Measurements from ENCODE around the gene SLFN5. TPM values are rescaled to one million over a fixed set of nuclear protein-coding genes. Genes with fewer than 3 reads are reported as not detected.
"Not testable (repeated sequence)": the region's sequence is repeated elsewhere in the genome, so short reads cannot be mapped to it uniquely, and the experiment has no call there.

SLFN5 gene
- 10 to 100 TPM; 53.8 to 70.3 TPM for total RNA-seq

DNA sequence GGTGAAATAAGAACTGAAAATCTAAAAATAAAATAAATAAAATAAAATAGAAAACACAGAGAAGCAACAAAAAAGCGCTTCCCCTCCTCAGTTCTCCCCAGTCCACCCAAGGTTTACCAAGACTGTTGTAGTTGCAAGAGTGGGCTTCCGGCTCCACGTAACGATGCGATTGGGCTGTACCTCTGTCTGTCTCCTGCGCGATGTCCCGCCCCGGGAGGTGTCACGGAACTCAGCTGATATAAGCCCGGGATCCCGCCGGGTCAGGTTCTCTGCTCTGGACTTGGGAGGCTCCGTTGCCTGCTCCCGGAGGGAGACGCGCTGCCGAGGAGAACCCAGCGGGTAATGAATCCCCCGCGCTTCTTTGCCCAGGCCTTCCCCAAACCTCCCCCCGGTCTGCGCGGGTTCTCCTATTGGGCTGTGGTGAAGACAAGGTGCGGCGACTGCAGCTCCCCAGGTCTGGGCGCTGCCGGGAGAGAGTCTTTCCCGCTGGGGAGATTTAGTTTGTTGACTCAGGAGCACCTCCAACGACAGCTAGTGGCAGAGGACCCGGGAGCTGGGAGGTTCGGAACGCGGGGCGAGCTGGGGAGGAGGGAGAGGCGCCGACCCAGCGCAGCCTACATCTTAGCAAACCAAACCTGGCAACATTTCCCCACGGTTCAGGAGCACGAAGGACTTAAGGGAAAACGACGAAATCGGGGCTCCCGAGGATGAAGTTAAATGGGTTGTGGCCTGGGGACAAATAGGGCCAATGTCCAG lies at the start of gene SLFN5:
Gene SLFN5, plus strand, starts transcription at position 268 of the 756 bp plus-strand sequence. CDS start 15,619 bp downstream, outside the sequence.
- no peaks in the 10 kb centered on the region for H3K9me3 Mint-ChIP-seq
- peak within 1 kb of the TSS; percentile 92 to 96 for H3K4me3 Mint-ChIP-seq
- ATAC-seq (replicated peaks in 1 of 2), result peak; percentile 71 to 75
- no peaks in the 10 kb centered on the region for H3K27me3 Mint-ChIP-seq (ENCODE audit: low read depth)
- H3K4me1 Mint-ChIP-seq (ENCODE audit: low read depth), result peaks cover 75% of the 10 kb centered on the region
- H3K36me3 Mint-ChIP-seq (ENCODE audit: insufficient read depth in 2 of 2), result peaks cover 8 to 12% of the 10 kb centered on the region in 2 donors
- peak within 1 kb of the TSS; percentile 96 for H3K27ac Mint-ChIP-seq
- DNase-seq, result peak; percentile 93 to 95

DNA sequence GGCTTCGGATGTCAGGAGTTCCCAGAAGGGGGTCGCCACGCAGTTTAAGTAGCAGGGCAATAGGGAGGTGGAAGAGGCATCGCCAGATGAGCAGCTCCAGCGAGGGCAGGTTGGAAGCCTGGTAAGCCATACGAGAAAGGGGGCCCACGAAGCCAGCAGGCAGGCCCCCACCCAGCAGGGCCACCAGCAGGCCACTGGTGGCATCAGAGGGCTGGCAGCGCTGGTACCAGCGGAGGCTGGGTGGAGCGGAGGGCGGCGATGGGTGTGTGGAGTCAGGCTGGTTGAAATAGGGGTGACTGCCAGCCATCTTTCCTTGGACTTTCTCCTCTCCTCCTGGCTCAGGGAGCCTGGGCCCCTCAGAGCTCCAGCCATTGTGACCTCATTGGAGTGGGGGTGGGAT lies 48.9 kb upstream of the SLFN5 start, which contains the start of gene SLC35G3:
Gene SLC35G3, minus strand, starts transcription at position 393 of the 400 bp plus-strand sequence. Its CDS starts 86 bp downstream, at position 307.
- H3K9me3 Mint-ChIP-seq; H3K27me3 Mint-ChIP-seq (ENCODE audit: low read depth); ATAC-seq (replicated peaks in 1 of 2); H3K27ac Mint-ChIP-seq; DNase-seq: not testable (repeated sequence)
- Mint-ChIP-seq H3K36me3 (ENCODE audit: insufficient read depth in 2 of 2) (peaks cover 0 to 10% of the 10 kb centered on the region in 2 donors), H3K4me1 (ENCODE audit: low read depth) (peaks cover 14% of the 10 kb centered on the region), H3K4me3 (peak within 1 kb of the TSS in 1 of 2 donors; percentile 70)

DNA sequence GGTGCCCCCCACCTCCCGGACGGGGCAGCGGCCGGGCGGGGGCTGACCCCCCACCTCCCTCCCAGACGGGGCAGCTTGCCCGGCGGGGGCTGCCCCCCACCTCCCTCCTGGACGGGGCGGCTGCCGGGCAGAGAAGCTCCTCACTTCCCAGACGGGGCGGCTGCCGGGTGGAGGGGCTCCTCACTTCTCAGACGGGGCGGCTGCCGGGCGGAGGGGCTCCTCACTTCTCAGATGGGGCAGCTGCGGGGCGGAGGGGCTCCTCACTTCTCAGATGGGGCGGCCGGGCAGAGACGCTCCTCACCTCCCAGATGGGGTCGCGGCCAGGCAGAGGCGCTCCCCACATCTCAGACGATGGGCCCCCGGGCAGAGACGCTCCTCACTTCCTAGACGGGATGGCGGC lies 47.8 kb upstream of the SLFN5 start:
- H3K4me1 Mint-ChIP-seq (ENCODE audit: low read depth), result peaks cover 14% of the 10 kb centered on the region
- H3K9me3 Mint-ChIP-seq; DNase-seq; ATAC-seq (replicated peaks in 1 of 2); H3K27ac Mint-ChIP-seq; H3K4me3 Mint-ChIP-seq; H3K27me3 Mint-ChIP-seq (ENCODE audit: low read depth): not testable (repeated sequence)
- peaks cover 5 to 18% of the 10 kb centered on the region in 2 donors for H3K36me3 Mint-ChIP-seq (ENCODE audit: insufficient read depth in 2 of 2)

DNA sequence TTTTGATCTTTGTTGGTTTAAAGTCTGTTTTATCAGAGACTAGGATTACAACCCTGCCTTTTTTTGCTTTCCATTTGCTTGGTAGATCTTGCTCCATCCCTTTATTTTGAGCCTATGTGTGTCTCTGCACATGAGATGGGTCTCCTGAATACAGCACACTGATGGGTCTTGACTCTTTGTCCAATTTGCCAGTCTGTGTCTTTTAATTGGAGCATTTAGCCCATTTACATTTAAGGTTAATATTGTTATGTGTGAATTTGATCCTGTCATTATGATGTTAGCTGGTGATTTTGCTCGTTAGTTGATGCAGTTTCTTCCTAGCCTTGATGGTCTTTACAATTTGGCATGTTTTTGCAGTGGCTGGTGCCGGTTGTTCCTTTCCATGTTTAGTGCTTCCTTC lies 40.3 kb upstream of the SLFN5 start:
- H3K4me1 Mint-ChIP-seq (ENCODE audit: low read depth), result peaks cover 20% of the 10 kb centered on the region
- H3K4me3 Mint-ChIP-seq; ATAC-seq (replicated peaks in 1 of 2); DNase-seq; H3K27ac Mint-ChIP-seq; H3K27me3 Mint-ChIP-seq (ENCODE audit: low read depth): not testable (repeated sequence)
- peaks cover 15 to 32% of the 10 kb centered on the region in 2 donors for H3K36me3 Mint-ChIP-seq (ENCODE audit: insufficient read depth in 2 of 2)
- H3K9me3 Mint-ChIP-seq, result peaks cover 14 to 17% of the 10 kb centered on the region in 2 donors

DNA sequence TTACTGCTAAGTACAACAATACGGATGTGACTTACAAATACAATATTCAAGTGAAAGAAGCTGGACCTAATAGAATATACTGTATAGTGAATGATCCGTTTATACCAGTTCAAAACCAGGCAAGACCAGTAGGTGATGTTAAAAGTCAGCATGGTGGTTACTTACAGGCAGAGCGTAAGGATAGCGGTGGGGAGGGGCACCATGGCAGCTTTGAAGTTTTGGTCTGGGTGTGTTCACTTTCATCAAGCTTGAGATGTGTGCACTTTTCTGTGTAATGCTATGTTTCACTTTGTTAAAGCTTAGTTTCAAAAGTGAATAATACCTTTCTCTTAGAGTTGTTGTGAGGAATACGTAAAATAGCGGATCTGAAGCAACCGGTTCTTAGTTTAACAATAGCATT lies 32.1 kb upstream of the SLFN5 start:
- Mint-ChIP-seq H3K4me3 (peak overlapping the region; percentile 16 to 43), H3K36me3 (ENCODE audit: insufficient read depth in 2 of 2) (peaks cover 1 to 5% of the 10 kb centered on the region in 2 donors), H3K27me3 (ENCODE audit: low read depth) (no peaks in the 10 kb centered on the region), H3K27ac (no peak overlapping the region), H3K9me3 (peaks cover 0 to 3% of the 10 kb centered on the region in 2 donors), H3K4me1 (ENCODE audit: low read depth) (peaks cover 68% of the 10 kb centered on the region)
- ATAC-seq (replicated peaks in 1 of 2) (peak in 1 of 2 donors; percentile 17), DNase-seq (peak in 1 of 2 donors; percentile 43)

DNA sequence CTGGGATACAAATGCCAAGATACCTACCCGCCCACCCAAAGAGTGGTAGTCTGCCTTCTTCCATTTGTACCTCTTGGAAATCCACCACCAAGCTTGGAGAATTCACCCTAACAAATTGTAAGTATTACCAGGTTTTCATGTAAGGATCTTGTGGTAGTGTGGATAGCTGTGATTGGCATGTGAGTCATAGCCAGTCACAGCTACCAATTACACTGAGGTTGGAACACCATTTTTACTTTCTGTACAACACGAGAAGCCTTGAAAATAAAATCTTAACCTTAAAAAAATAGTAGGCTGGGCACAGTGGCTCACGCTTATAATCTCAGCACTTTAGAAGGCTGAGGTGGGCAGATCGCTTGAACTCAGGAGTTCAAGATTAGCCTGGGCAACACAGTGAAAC lies 30.2 kb upstream of the SLFN5 start:
- Mint-ChIP-seq H3K9me3 (peaks cover 0 to 3% of the 10 kb centered on the region in 2 donors), H3K4me1 (ENCODE audit: low read depth) (peaks cover 70% of the 10 kb centered on the region), H3K27ac (peak overlapping the region; percentile 84), H3K27me3 (ENCODE audit: low read depth) (peaks cover 5% of the 10 kb centered on the region), H3K4me3 (peak overlapping the region; percentile 82 to 89), H3K36me3 (ENCODE audit: insufficient read depth in 2 of 2) (peaks cover 1 to 5% of the 10 kb centered on the region in 2 donors)
- DNase-seq, result no peak
- ATAC-seq (replicated peaks in 1 of 2), result peak; percentile 20 to 26

DNA sequence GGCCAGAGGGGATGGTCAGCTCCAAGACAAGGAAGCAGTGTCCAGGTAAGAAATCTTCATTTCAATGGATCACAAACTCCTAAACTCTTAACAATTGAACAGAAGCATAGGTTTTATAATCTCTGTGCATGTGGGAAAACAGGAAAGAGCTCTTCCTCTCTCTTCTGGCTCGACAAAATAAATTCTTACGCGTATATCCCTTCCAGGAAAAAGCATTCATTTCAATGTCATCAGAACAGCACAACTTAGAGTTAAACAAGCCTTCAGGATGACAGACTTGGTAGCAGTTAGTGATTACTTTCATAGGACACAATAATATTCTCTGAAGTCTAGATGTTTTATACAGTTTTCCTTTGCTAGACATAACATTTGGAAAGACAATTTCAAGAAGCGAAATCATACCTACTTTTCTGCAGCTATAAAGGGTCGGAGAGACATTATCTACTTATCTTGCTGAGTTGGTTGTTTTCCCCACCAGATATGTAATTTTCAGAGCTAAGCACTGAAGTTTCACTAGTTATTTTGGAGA lies 29.4 kb upstream of the SLFN5 start:
- ATAC-seq (replicated peaks in 1 of 2) (no peak), DNase-seq (no peak)
- peaks cover 77% of the 10 kb centered on the region for H3K4me1 Mint-ChIP-seq (ENCODE audit: low read depth)
- peaks cover 5% of the 10 kb centered on the region for H3K27me3 Mint-ChIP-seq (ENCODE audit: low read depth)
- peaks cover 1 to 5% of the 10 kb centered on the region in 2 donors for H3K36me3 Mint-ChIP-seq (ENCODE audit: insufficient read depth in 2 of 2)
- peak overlapping the region; percentile 82 to 89 for H3K4me3 Mint-ChIP-seq
- peak overlapping the region; percentile 84 for H3K27ac Mint-ChIP-seq
- H3K9me3 Mint-ChIP-seq, result peaks cover 0 to 3% of the 10 kb centered on the region in 2 donors

DNA sequence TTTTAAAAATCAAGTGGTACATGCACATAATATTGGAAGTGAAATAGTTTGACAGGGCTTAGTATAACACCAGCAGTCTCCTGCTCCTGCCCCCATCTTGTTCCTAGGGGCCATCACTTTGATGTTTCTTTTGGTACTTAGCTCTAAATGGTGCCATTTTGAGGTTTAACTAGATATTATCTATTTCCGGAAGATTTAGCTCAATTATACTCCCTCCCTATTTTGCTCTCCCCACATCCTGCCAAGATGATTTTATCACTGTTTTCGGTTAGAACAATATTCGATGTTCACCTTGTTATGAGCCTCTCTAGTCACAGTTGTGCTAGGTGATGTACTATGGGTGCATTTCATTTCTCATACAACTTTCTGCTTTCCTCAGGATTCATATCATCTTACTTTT lies 28.7 kb upstream of the SLFN5 start:
- peaks cover 5% of the 10 kb centered on the region for H3K27me3 Mint-ChIP-seq (ENCODE audit: low read depth)
- DNase-seq (peak; percentile 24 to 51), ATAC-seq (replicated peaks in 1 of 2) (peak; percentile 70 to 78)
- peak overlapping the region; percentile 82 to 89 for H3K4me3 Mint-ChIP-seq
- peaks cover 84% of the 10 kb centered on the region for H3K4me1 Mint-ChIP-seq (ENCODE audit: low read depth)
- H3K36me3 Mint-ChIP-seq (ENCODE audit: insufficient read depth in 2 of 2), result peaks cover 1 to 5% of the 10 kb centered on the region in 2 donors
- H3K9me3 Mint-ChIP-seq, result peaks cover 0 to 3% of the 10 kb centered on the region in 2 donors
- H3K27ac Mint-ChIP-seq, result peak overlapping the region; percentile 84

DNA sequence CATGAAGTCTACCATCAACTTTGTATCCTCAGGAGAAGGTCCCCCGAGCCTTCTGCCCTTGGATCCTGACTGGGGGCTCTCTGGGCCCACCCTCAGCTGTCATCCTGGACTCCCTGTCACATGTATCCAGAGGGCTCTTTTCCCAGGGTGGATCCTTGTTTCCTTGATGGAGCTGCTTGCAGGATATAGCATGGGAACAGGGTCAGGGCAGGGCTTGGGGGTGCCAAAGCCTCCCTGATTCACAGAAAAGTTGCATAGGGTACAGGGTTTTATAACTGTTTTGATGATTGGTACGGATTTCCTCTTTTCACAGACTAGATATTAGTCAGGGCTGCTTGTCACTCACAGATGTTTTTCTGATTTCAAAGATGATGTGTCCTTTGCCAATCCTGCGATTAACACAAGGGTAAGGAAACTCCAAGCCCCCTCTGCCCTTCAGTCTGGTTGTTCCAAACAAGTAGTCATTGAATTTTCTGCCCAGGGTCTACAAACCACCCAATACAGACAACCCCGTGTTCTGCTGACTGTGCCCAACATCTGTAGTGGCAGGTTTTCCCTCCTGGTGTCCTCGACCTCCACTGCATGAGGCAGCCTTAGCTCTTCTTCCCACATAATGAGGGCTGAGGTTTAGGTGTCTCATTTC lies 28.1 kb upstream of the SLFN5 start:
- DNase-seq, result peak; percentile 51 to 56
- Mint-ChIP-seq H3K27ac (peak overlapping the region; percentile 84), H3K4me1 (ENCODE audit: low read depth) (peaks cover 90% of the 10 kb centered on the region), H3K36me3 (ENCODE audit: insufficient read depth in 2 of 2) (peaks cover 1 to 5% of the 10 kb centered on the region in 2 donors), H3K27me3 (ENCODE audit: low read depth) (peaks cover 5% of the 10 kb centered on the region), H3K4me3 (peak overlapping the region; percentile 82 to 89), H3K9me3 (peaks cover 0 to 3% of the 10 kb centered on the region in 2 donors)
- peak; percentile 68 to 72 for ATAC-seq (replicated peaks in 1 of 2)

DNA sequence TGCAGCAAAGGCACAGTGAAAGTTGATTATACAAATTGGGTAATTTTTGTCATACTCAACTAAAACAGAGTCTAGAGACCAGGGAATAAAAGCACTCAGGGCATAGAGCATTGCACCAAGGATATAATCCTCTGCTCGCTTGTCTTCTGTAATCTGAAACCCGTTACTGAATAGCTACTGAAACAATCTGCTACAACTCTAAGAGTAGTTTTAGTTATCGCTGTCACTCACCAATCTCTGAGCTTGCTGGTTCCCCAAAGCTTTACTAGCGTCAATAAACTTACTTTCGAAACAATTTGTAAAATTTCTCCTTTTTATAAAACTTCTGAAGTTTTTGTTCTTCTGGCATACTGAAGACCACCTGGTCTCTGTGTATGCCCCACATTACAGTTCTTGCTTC lies 25.8 kb upstream of the SLFN5 start:
- H3K27ac Mint-ChIP-seq, result no peak overlapping the region
- peaks cover 2 to 5% of the 10 kb centered on the region in 2 donors for H3K9me3 Mint-ChIP-seq
- peaks cover 76% of the 10 kb centered on the region for H3K4me1 Mint-ChIP-seq (ENCODE audit: low read depth)
- H3K36me3 Mint-ChIP-seq (ENCODE audit: insufficient read depth in 2 of 2), result peaks cover 4 to 8% of the 10 kb centered on the region in 2 donors
- peaks cover 5% of the 10 kb centered on the region for H3K27me3 Mint-ChIP-seq (ENCODE audit: low read depth)
- DNase-seq, result no peak
- ATAC-seq (replicated peaks in 1 of 2), result no peak
- peak overlapping the region in 1 of 2 donors; percentile 22 for H3K4me3 Mint-ChIP-seq

DNA sequence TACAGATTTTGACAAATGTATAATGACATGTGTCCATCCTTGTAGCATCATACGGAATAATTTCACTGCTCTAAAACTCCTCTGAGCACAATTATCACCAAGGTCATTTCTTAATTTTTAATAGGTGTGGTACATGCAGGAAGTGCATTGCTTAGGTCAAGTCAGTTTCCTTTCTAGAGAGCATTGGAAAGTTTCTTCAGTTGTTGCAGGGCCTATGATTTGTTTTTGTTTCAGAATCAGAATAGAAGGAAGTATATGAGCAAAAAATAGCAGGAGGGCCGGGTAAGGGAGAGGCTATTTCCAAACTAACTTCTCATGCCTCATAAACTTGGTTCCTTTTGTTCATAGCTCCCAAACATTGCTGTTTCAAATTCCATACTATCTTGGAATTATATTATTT lies 24.0 kb upstream of the SLFN5 start:
- H3K4me1 Mint-ChIP-seq (ENCODE audit: low read depth), result peaks cover 58% of the 10 kb centered on the region
- peaks cover 11 to 16% of the 10 kb centered on the region in 2 donors for H3K36me3 Mint-ChIP-seq (ENCODE audit: insufficient read depth in 2 of 2)
- ATAC-seq (replicated peaks in 1 of 2) (no peak), DNase-seq (no peak)
- peak overlapping the region; percentile 94 for H3K27ac Mint-ChIP-seq
- peaks cover 4 to 7% of the 10 kb centered on the region in 2 donors for H3K9me3 Mint-ChIP-seq
- H3K4me3 Mint-ChIP-seq, result peak overlapping the region; percentile 65 to 94
- H3K27me3 Mint-ChIP-seq (ENCODE audit: low read depth), result peaks cover 5% of the 10 kb centered on the region

DNA sequence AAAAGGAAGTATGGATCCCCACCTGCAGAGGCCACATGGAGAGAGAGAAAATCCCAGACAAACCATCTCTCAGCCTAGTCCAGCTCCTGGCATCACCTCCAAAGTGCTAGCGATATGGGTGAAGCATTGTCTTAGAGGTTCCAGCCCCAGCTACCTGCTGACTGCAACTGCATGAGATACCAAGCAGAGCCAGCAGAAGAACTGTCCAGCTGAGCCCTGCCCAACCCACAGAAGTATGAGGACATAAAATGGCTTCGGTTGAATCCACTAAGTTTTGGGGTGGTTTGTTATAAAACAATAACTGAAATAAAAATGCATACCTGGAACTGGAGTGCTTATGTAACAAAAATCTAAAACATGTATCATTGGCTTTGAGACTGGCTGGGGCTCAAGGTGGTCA lies 20.4 kb upstream of the SLFN5 start:
- ATAC-seq (replicated peaks in 1 of 2) (no peak), DNase-seq (no peak)
- Mint-ChIP-seq H3K4me1 (ENCODE audit: low read depth) (peaks cover 27% of the 10 kb centered on the region), H3K36me3 (ENCODE audit: insufficient read depth in 2 of 2) (peaks cover 13 to 16% of the 10 kb centered on the region in 2 donors), H3K27ac (no peak overlapping the region), H3K4me3 (no peak overlapping the region), H3K27me3 (ENCODE audit: low read depth) (no peaks in the 10 kb centered on the region), H3K9me3 (peaks cover 4 to 7% of the 10 kb centered on the region in 2 donors)

DNA sequence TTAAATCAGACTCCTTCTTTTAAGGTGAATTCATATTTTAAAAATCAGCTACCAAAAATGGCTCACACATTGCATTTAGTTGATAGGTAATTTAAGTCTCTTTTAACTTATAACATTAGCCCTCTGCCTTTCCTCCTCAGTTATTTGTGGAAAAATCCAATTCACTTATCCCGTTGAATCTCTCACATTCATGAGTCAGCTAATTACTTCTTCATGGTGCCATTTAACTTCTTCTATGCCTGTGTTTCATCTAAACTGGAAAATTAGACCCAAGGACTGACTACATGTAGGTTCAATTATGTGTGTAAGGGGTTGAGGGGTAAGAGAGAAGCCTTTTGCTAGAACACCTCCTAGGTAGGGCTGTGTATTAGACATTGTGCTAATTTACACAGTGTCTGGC lies 18.4 kb upstream of the SLFN5 start:
- no peak for DNase-seq
- H3K36me3 Mint-ChIP-seq (ENCODE audit: insufficient read depth in 2 of 2), result peaks cover 13 to 16% of the 10 kb centered on the region in 2 donors
- ATAC-seq (replicated peaks in 1 of 2), result no peak
- peaks cover 4 to 7% of the 10 kb centered on the region in 2 donors for H3K9me3 Mint-ChIP-seq
- H3K4me3 Mint-ChIP-seq, result peak overlapping the region in 1 of 2 donors; percentile 39
- no peak overlapping the region for H3K27ac Mint-ChIP-seq
- no peaks in the 10 kb centered on the region for H3K27me3 Mint-ChIP-seq (ENCODE audit: low read depth)
- peaks cover 25% of the 10 kb centered on the region for H3K4me1 Mint-ChIP-seq (ENCODE audit: low read depth)
